ENCODE results near the gene MRPL48. TPM values are rescaled to one million over a fixed set of nuclear protein-coding genes. Genes with fewer than 3 reads are reported as not detected.

The MRPL48 gene
- total and polyA plus RNA-seq, 10 of the 15 experiments (the other 5 are each of a cell fraction or from before 2014, with no cell fraction given) = 46.7 to 159 (median 83.4) TPM

DNA sequence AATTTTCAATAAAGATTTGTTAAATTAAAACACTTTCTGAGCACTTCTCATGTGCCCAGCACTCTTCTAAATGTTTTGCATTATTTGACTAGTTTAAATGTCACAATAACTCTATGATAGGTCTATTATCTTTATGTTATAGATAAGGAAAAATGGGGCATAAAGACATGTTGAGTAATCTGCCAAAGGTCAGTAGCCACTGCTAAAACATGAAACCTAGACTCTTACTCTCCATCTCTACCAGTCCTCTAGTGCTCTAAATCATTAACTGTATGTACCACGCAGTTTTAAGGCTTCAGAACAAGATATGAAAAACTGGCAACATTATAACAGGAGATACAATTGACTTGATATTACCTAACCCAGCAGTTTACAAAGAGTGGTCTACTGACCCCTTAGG lies 33.7 kb upstream of the MRPL48 start (continued):
- TF ChIP-seq, protein P1, sequence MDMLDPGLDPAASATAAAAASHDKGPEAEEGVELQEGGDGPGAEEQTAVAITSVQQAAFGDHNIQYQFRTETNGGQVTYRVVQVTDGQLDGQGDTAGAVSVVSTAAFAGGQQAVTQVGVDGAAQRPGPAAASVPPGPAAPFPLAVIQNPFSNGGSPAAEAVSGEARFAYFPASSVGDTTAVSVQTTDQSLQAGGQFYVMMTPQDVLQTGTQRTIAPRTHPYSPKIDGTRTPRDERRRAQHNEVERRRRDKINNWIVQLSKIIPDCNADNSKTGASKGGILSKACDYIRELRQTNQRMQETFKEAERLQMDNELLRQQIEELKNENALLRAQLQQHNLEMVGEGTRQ (IDR thresholded peaks at IDR 0.05; ENCODE audit: borderline replicate concordance, low read depth, low read length) = no peak
- TF ChIP-seq NFIC (IDR thresholded peaks at IDR 0.05; ENCODE audit: low read depth, low read length) (no peak), BMI1 (IDR thresholded peaks at IDR 0.05; ENCODE audit: borderline replicate concordance) (no peak), MTA3 (IDR thresholded peaks at IDR 0.05; ENCODE audit: borderline replicate concordance, low read length) (no peak), JUND (IDR thresholded peaks at IDR 0.05; ENCODE audit: low read depth, low read length) (no peak)

DNA sequence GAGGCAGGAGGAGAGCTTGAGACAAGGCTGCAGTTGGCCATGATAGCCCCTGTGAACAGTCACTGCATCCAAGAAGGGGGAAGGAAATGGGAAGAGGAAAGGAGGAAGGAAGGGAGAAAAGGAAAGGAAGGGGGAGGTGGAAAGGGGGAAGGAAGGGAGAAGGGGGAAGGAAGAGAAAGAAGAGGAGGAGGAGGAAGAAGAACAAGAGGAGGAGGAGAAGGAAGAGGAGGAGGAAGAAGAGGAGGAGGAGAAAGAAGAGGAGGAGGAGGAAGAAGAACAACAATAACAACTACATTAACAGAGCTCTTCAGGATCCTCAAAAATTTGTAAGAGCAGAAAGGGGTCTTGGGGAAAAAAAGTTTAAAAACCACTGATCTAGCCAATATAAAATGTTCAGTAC lies 32.0 kb upstream of the MRPL48 start:
- H3K27ac ChIP-seq (ENCODE audit: control insufficient read depth, insufficient read depth) = no peak overlapping the region
- ATAC-seq (no peak), DNase-seq (ENCODE audit: low read depth, low spot score) (no peak), FAIRE-seq (no peak)
- ChIA-PET SMC1A (ENCODE audit: uncharacterized antibody, unreplicated experiment) (no interaction called here), RAD21 (ENCODE audit: unreplicated experiment) (no interaction called here), POLR2A (interaction anchor here (0.7 kb wide), 1 partner anchor 43 kb away, joined by 3 read pairs; no protein-coding TSS in a partner anchor), CTCF (no interaction called here)
- no peaks in the 10 kb centered on the region for H3K9me3 ChIP-seq (replicated peaks; ENCODE audit: control insufficient read depth, insufficient read depth, low read length)
- no peak overlapping the region for H3K4me3 ChIP-seq
- H4K20me1 ChIP-seq (ENCODE audit: control insufficient read depth, insufficient read depth) = no peaks in the 10 kb centered on the region
- H2AFZ ChIP-seq (ENCODE audit: control insufficient read depth, low read depth, low read length) = no peak overlapping the region
- H3K4me1 ChIP-seq (ENCODE audit: control insufficient read depth, insufficient read depth, low read length) = no peaks in the 10 kb centered on the region
- peaks cover 0 to 2% of the 10 kb centered on the region in 2 experiments; a peak in 2 of 4 replicates for H3K36me3 ChIP-seq (ENCODE audit: control insufficient read depth in 2 of 2, insufficient read depth in 2 of 2, low read length in 1 of 2)
- H3K4me2 ChIP-seq (ENCODE audit: control insufficient read depth, insufficient read depth) = no peak overlapping the region
- in situ Hi-C loops (cut with MboI) (no loop called here), intact Hi-C loops (cut with micrococcal nuclease; ENCODE audit: unreplicated experiment) (no loop called here)
- no peak for TF ChIP-seq EP300 (IDR thresholded peaks at IDR 0.05; ENCODE audit: borderline replicate concordance in 1 of 2, control insufficient read depth in 1 of 2, low read depth in 2 of 2, low read length in 2 of 2)
- TF ChIP-seq MTA3 (IDR thresholded peaks at IDR 0.05; ENCODE audit: borderline replicate concordance, low read length) = no peak
- TF ChIP-seq ASH2L (IDR thresholded peaks at IDR 0.05; ENCODE audit: borderline replicate concordance, low read depth) = no peak
- no peak for TF ChIP-seq SMAD1 (IDR thresholded peaks at IDR 0.05; ENCODE audit: low read depth, partially characterized antibody)
- TF ChIP-seq ATF7 (IDR thresholded peaks at IDR 0.05; ENCODE audit: low read depth) = no peak
- no peak for TF ChIP-seq POU2F2 (IDR thresholded peaks at IDR 0.05; ENCODE audit: borderline replicate concordance, low read depth, low read length)
- no peak for TF ChIP-seq GATAD2B (conservative IDR thresholded peaks at IDR 0.05; ENCODE audit: low read depth)
- H3K9ac ChIP-seq (ENCODE audit: control insufficient read depth, insufficient read depth, low read length) = no peak overlapping the region
- BruUV-seq (replicated peaks) = no TSS peak
- no peaks in the 10 kb centered on the region for H3K27me3 ChIP-seq (replicated peaks in 1 of 2; ENCODE audit: control insufficient read depth in 2 of 2, insufficient read depth in 2 of 2, low read length in 1 of 2)
- H3K79me2 ChIP-seq (ENCODE audit: control insufficient read depth, insufficient read depth, low read length) = peaks cover 69% of the 10 kb centered on the region
